ENCODE results near the gene NCAPG2.

DNA sequence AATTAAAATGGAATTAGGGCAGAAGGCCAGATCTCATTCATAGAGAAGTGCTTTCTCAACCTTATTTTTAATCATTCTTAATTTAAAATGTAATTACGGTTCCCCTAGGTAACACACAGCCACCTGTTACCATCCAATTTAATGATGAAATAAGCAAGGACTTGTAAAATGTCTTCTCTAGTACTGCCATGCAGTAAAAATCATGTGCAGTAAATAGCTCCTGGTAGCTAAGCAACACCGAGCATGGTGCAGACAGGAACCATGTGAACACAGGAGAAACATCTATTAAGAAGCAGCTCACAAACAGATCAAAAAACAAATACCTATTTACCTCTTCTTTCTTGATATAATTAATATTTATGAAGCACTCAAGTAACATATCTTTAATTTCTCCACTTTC lies 15.1 kb downstream of the NCAPG2 start:
- TF ChIP-seq TARDBP (IDR thresholded peaks at IDR 0.05) = no peak
- no peak for TF ChIP-seq FOXA1 (IDR thresholded peaks at IDR 0.05)

Measured in HEK293T (cell line).